Duodenal mucosa (tissue), 2 donors: ENCODE results near the gene COL23A1.

Experiments
- H3K27ac ChIP-seq: one replicate; pipeline ENCODE4 v1.7.0; 2013; ENCODE audit warnings: low read depth, low read length
- H3K27me3 ChIP-seq, 2 donors: one replicate each; pipeline ENCODE4 v1.7.0; 2013; ENCODE audit warnings: low read length in 2 of 2, control low read depth in 1 of 2; ENCODE audit not compliant: insufficient read depth in 2 of 2, control insufficient read depth in 1 of 2
- H3K36me3 ChIP-seq, 2 donors: one replicate each; pipeline ENCODE4 v1.7.0; 2013; ENCODE audit warnings: low read length in 2 of 2, control low read depth in 1 of 2; ENCODE audit not compliant: insufficient read depth in 2 of 2, control insufficient read depth in 1 of 2
- H3K4me1 ChIP-seq, 2 donors: one replicate each; pipeline ENCODE4 v1.7.0; 2013; ENCODE audit warnings: low read length in 2 of 2, control low read depth in 1 of 2; ENCODE audit not compliant: insufficient read depth in 2 of 2, control insufficient read depth in 1 of 2
- H3K4me3 ChIP-seq, 2 donors: one replicate each; pipeline ENCODE4 v1.7.0; 2013; ENCODE audit warnings: low read length in 2 of 2, low read depth in 1 of 2
- H3K9ac ChIP-seq, 2 donors: one replicate each; pipeline ENCODE4 v1.7.0; 2013; ENCODE audit warnings: low read length in 2 of 2, low read depth in 1 of 2
- H3K9me3 ChIP-seq, 2 donors: one replicate each; pipeline ENCODE4 v1.7.0; 2013; ENCODE audit warnings: low read length in 2 of 2, control low read depth in 1 of 2; ENCODE audit not compliant: control insufficient read depth in 1 of 2

COL23A1 gene

GRCh38 chr5:178388386-178389025 is 201.7 kb downstream of the COL23A1 start:
- Histone ChIP-seq H3K9ac (no peak overlapping the region), H3K4me1 (no peaks in the 10 kb centered on the region), H3K9me3 (no peaks in the 10 kb centered on the region), H3K36me3 (no peaks in the 10 kb centered on the region), H3K27me3 (no peaks in the 10 kb centered on the region), H3K27ac (no peak overlapping the region), H3K4me3 (no peak overlapping the region)

GRCh38 chr5:178387856-178388190 is 202.4 kb downstream of the COL23A1 start:
- H3K9me3 ChIP-seq: no peaks in the 10 kb centered on the region
- no peak overlapping the region for H3K27ac ChIP-seq
- no peaks in the 10 kb centered on the region for H3K4me1 ChIP-seq
- H3K36me3 ChIP-seq: no peaks in the 10 kb centered on the region
- H3K4me3 ChIP-seq: no peak overlapping the region
- no peaks in the 10 kb centered on the region for H3K27me3 ChIP-seq
- no peak overlapping the region for H3K9ac ChIP-seq

GRCh38 chr5:178387061-178387855 is 202.9 kb downstream of the COL23A1 start:
- Histone ChIP-seq H3K9ac (no peak overlapping the region), H3K27ac (peak overlapping the region; percentile 20), H3K4me3 (no peak overlapping the region), H3K4me1 (no peaks in the 10 kb centered on the region), H3K27me3 (no peaks in the 10 kb centered on the region), H3K36me3 (no peaks in the 10 kb centered on the region), H3K9me3 (no peaks in the 10 kb centered on the region)

GRCh38 chr5:178386336-178386931 is 203.8 kb downstream of the COL23A1 start:
- Histone ChIP-seq H3K27ac (no peak overlapping the region), H3K4me3 (no peak overlapping the region), H3K4me1 (no peaks in the 10 kb centered on the region), H3K27me3 (no peaks in the 10 kb centered on the region), H3K9ac (no peak overlapping the region), H3K36me3 (no peaks in the 10 kb centered on the region), H3K9me3 (no peaks in the 10 kb centered on the region)

GRCh38 chr5:178385496-178385890 is 204.7 kb downstream of the COL23A1 start:
- H3K9me3 ChIP-seq: no peaks in the 10 kb centered on the region
- H3K27ac ChIP-seq: no peak overlapping the region
- no peaks in the 10 kb centered on the region for H3K36me3 ChIP-seq
- H3K4me1 ChIP-seq: no peaks in the 10 kb centered on the region
- no peak overlapping the region for H3K9ac ChIP-seq
- H3K4me3 ChIP-seq: no peak overlapping the region
- H3K27me3 ChIP-seq: no peaks in the 10 kb centered on the region

- Histone ChIP-seq H3K4me1 (no peaks in the 10 kb centered on the region), H3K27ac (no peak overlapping the region), H3K27me3 (no peaks in the 10 kb centered on the region), H3K9ac (no peak overlapping the region), H3K36me3 (no peaks in the 10 kb centered on the region), H3K4me3 (no peak overlapping the region), H3K9me3 (no peaks in the 10 kb centered on the region)
These were observed 205.2 kb downstream of the COL23A1 start for GRCh38 chr5:178384816-178385495.

GRCh38 chr5:178383919-178384815 is 206.0 kb downstream of the COL23A1 start:
- Histone ChIP-seq H3K27me3 (no peaks in the 10 kb centered on the region), H3K4me1 (no peaks in the 10 kb centered on the region), H3K9me3 (no peaks in the 10 kb centered on the region), H3K4me3 (no peak overlapping the region), H3K36me3 (no peaks in the 10 kb centered on the region), H3K9ac (no peak overlapping the region), H3K27ac (no peak overlapping the region)

GRCh38 chr5:178383301-178383918 is 206.8 kb downstream of the COL23A1 start:
- Histone ChIP-seq H3K27me3 (no peaks in the 10 kb centered on the region), H3K36me3 (no peaks in the 10 kb centered on the region), H3K9me3 (no peaks in the 10 kb centered on the region), H3K9ac (no peak overlapping the region), H3K27ac (no peak overlapping the region), H3K4me1 (no peaks in the 10 kb centered on the region), H3K4me3 (no peak overlapping the region)

GRCh38 chr5:178382754-178383164 is 207.4 kb downstream of the COL23A1 start:
- Histone ChIP-seq H3K36me3 (no peaks in the 10 kb centered on the region), H3K4me3 (no peak overlapping the region), H3K27me3 (no peaks in the 10 kb centered on the region), H3K9me3 (no peaks in the 10 kb centered on the region), H3K27ac (no peak overlapping the region), H3K4me1 (no peaks in the 10 kb centered on the region), H3K9ac (no peak overlapping the region)
